Measurements from ENCODE around the gene XPO5. TPM values are rescaled to one million over a fixed set of nuclear protein-coding genes. Genes with fewer than 3 reads are reported as not detected.
"Not testable (repeated sequence)": the region's sequence is repeated elsewhere in the genome, so short reads cannot be mapped to it uniquely, and the experiment has no call there.

The XPO5 gene
- total RNA-seq: 77.8 and 93.5 TPM in 2 replicates

- intact Hi-C loops (cut with micrococcal nuclease): loop anchor here (1.0 to 10.0 kb wide), 5 partner anchors 53 to 404 kb away; partner anchors contain the start of genes ABCC10, GTPBP2, POLR1C and SRF
Observed at GRCh38 chr6:43575772-43576551, at the start of gene XPO5, which contains the start of gene POLH. Gene XPO5 (minus strand): TSS chr6:43576038. CDS start chr6:43575864, 174 bp downstream. Gene POLH (plus strand): TSS chr6:43576185. CDS start chr6:43582320, 6,135 bp downstream.

DNA sequence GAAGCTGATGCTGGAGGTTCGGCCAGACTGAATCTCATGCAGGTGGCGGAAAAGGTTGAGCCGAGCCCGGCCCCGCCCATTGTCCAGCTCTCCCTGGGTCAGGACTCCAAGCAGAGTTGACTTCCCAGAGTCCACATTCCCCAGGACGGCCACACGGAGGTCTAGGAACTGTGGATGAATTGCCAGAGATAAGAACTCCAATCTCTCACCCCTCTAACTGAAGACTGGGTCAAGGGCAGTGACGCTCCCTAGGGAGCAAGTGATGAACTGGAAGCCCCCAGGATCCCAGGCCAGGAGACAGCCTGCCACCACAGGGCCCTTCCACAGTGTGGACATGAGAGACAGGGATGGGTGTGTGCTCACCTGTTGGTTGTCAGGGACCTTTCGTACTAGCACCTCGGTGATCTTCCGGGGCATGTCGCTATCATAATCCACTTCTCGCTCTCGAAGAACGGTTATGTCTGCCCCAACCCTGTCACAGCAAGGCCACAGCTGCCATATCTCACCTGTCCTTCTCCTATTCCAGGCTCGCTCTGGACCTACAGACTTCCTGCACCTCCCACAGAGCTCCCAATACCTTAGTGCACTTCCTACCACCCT, 49.7 kb upstream of the XPO5 start:
- intact Hi-C loops (cut with micrococcal nuclease): loop anchor here (5.0 kb wide), 2 partner anchors 453 to 502 kb away; partner anchors contain the start of genes MRPL14, SRF and TMEM63B

- intact Hi-C loops (cut with micrococcal nuclease): loop anchor here (5.0 kb wide), 2 partner anchors 453 to 502 kb away; partner anchors contain the start of genes MRPL14, SRF and TMEM63B
Observed at GRCh38 chr6:43624786-43625288, 49.0 kb upstream of the XPO5 start.

GRCh38 chr6:43623880-43624785, 48.3 kb upstream of the XPO5 start:
- intact Hi-C loops (cut with micrococcal nuclease): no loop called here

- intact Hi-C loops (cut with micrococcal nuclease): no loop called here
Observed at GRCh38 chr6:43622541-43622940, 46.7 kb upstream of the XPO5 start.

DNA sequence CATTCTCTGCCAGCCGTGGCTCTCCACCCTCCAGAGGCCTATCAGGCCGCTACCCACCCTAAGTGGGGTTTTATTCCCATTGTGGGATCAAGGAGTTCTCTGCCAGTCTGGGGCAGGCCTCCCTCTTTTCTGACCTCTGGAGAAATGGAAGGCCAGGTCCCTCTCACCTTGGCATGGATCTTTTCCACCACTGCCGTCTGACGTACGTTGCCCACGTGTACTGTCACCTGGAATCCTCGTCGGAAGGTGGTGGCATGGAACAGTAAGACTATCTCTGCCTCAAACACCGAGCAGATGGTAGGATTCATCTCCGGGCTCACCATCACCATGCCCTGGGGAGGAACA, 46.0 kb upstream of the XPO5 start:
- intact Hi-C loops (cut with micrococcal nuclease): no loop called here

DNA sequence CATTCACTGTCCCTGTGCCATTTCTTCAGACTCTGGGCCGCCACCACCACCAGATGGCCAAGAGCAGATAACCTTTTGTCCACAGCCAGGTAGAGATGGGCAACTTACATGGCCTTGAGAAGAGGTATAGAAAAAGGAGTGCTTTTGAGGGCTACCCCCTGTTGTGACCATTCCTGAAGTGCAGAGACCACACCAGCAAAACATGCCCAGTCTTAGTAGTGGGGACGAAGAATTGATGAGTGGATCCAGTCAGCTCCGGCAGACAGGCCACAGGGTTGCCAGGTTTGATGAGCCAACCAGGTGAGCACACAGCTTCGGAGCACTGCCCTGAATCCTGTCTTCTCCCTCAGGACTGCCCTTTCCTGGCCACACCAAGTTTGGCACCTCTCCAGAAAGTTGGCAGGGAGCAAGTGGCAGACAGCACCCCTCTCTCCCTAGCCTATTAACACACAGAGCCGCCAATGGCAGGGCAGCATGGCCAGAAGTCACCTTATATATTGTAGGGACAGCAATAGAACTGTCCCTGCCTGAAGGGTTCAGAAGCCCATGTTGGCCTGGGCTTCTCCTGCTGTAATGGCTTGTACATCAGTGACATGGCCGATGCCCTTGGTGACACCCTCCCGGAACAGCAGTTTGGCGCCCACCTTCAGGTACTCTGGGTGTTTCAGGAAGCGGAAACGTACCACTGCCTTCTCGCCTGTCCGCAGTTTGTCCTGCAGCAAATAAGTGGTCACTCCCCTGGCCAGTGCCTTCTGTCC, 45.4 kb upstream of the XPO5 start:
- intact Hi-C loops (cut with micrococcal nuclease): no loop called here

DNA sequence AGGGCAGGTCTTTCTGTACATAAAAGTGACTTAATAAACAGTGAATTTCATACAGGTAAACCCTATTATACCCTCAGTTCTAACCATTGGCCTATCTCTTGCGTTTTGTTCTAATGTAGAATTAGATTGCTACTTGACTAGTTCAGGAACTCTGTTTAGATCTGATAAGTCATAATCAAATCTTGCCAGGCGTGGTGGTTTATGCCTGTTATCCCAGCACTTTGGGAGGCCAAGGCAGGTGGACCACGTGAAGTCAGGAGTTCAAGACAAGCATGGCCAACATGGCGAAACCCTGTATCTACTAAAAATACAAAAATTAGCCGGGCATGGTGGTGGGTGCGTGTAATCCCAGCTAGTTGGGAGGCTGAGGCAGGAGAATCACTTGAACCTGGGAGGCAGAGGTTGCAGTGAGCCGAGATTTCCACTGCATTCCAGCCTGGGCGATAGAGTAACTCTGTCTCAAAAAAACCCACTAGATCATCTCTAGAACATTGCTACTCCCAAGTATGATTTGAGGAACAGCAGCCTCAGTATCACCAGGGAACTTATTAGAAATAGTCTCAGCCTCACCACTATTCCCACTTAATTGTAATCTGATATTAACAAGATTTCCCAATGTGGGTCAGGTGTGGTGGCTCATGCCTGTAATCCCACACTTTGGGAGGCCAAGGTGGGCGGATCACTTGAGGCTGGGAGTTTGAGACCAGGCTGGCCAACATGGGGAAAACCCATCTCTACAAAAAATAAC, 41.1 kb upstream of the XPO5 start:
- intact Hi-C loops (cut with micrococcal nuclease): no loop called here

- intact Hi-C loops (cut with micrococcal nuclease): no loop called here
Observed at GRCh38 chr6:43614396-43614730, 38.5 kb upstream of the XPO5 start.

DNA sequence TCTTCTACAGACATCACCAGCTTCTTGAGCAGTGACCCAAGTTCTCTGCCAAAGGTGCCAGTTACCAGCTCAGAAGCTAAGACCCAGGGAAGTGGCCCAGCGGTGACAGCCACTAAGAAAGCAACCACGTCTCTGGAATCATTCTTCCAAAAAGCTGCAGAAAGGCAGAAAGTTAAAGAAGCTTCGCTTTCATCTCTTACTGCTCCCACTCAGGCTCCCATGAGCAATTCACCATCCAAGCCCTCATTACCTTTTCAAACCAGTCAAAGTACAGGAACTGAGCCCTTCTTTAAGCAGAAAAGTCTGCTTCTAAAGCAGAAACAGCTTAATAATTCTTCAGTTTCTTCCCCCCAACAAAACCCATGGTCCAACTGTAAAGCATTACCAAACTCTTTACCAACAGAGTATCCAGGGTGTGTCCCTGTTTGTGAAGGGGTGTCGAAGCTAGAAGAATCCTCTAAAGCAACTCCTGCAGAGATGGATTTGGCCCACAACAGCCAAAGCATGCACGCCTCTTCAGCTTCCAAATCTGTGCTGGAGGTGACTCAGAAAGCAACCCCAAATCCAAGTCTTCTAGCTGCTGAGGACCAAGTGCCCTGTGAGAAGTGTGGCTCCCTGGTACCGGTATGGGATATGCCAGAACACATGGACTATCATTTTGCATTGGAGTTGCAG, 38.0 kb upstream of the XPO5 start:
- intact Hi-C loops (cut with micrococcal nuclease): no loop called here

- intact Hi-C loops (cut with micrococcal nuclease): no loop called here
Observed at GRCh38 chr6:43610431-43610830, 34.6 kb upstream of the XPO5 start.

GRCh38 chr6:43609402-43609801, 33.6 kb upstream of the XPO5 start:
- intact Hi-C loops (cut with micrococcal nuclease): loop anchor here (2.0 kb wide), 1 partner anchor 469 kb away; no protein-coding TSS in a partner anchor

DNA sequence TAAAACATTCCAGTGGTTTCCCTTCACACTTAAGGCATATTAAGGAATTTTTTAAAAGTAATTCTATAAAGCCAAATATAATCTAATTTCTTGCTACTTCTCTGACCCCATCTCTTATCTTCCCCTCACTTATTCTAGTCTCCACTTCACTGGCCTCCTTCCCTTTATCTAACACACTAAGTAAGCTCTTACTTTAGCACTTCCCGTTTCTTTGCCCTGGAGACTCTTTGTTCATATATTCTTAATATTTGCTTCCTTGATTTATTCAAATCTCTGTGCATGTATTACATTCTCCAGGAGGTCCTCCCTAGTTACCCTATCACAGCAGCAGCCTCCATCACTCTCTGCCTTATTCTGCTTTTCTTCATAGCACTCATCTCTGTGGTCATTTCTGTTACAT, 33.0 kb upstream of the XPO5 start:
- intact Hi-C loops (cut with micrococcal nuclease): loop anchor here (2.0 kb wide), 1 partner anchor 470 kb away; no protein-coding TSS in a partner anchor

DNA sequence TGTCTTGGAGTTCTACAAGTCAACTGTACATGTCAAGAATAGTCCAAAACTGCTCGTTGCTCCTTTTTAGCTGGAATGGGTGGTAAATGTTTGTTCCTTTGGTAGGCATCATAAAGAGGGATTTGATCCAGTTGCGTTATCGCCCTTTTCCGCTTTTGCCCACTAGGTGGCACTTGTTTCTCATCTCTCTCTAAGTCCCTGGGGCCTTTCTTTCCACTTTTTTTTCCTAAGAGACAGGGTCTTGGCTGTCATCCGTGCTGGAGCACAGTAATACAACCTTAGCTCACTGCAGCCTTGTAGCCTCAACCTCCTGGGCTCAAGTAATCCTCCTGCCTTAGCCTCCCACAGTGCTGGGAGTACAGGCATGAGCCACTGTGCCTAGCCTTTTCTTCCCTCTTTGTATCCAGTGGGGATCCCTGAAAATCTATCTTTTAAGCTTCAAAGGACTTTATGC, 32.5 kb upstream of the XPO5 start:
- intact Hi-C loops (cut with micrococcal nuclease): loop anchor here (2.0 kb wide), 1 partner anchor 470 kb away; no protein-coding TSS in a partner anchor

DNA sequence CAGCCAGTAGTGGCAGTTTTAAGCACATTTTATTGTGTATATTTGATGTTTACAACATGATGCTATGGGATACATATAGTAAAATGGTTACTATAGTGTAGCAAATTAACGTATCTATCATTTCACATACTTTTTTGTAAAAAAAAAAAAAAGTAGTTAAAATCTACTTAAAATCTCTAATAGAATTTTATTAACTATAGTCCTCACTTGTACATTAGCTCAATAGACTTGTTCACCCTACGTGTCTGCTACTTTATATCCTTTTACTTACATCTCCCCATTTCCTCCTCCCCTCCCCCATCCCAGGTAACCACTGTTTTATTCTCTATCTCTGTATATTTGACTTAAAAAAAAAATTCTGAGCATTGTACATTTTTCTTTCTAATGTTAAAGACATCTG, 30.2 kb upstream of the XPO5 start:
- intact Hi-C loops (cut with micrococcal nuclease): no loop called here

- intact Hi-C loops (cut with micrococcal nuclease): no loop called here
Observed at GRCh38 chr6:43604174-43604573, 28.3 kb upstream of the XPO5 start.

DNA sequence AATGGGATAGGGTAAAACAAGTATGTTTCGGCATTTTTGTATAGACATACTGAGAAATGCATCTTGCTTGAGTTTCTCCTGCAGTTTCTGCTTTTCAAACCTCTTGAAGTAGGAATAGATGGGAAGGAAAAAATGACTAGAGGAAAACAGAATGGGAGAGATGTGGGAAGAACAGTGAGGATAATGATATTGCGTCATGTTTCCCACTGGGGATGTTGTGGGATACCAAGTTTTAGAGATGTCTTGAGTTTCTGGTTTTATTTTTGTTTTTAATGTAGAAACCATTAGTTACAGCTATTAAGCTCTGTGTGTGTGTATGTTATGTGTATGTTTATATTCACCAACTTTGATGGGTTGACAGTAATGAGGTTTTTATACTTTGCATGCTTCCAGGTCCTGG, 24.8 kb upstream of the XPO5 start:
- intact Hi-C loops (cut with micrococcal nuclease): no loop called here

GRCh38 chr6:43593938-43594337, 18.1 kb upstream of the XPO5 start:
- intact Hi-C loops (cut with micrococcal nuclease): no loop called here

GRCh38 chr6:43589564-43589963, 13.7 kb upstream of the XPO5 start:
- intact Hi-C loops (cut with micrococcal nuclease): not testable (repeated sequence)
